Measurements from ENCODE around the gene TMEM109.

The TMEM109 gene

DNA sequence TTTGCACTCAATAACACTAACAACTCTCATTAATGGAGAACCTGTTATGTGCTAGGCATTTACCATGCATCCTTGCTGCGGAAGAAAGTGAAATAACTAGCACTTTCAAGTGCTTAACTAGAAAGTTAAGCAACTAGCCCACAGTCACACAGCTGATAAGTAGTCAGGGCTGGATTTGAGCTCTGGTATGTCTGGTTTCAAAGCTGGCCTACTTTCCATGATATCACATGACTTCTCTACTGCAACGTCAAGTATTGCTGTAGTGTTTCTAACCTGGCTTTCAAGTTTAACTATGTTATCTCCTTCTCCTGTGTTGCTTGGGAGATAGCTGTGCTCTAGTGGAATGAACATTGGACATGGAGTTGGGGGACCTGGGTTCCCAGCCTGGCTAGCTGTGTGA lies 25.9 kb downstream of the TMEM109 start:
- H4K20me1 ChIP-seq (ENCODE audit: insufficient read depth): no peaks in the 10 kb centered on the region
- no peak overlapping the region for H3K4me2 ChIP-seq
- H3K27ac ChIP-seq: no peak overlapping the region
- H2AFZ ChIP-seq (ENCODE audit: low read depth): no peak overlapping the region
- no peaks in the 10 kb centered on the region for H3K79me2 ChIP-seq (ENCODE audit: insufficient read depth, low read depth)
- H3K4me3 ChIP-seq (IDR thresholded peaks at IDR 0.05; ENCODE audit: insufficient read depth, low read depth, low read length): no peak overlapping the region
- peaks cover 9% of the 10 kb centered on the region for H3K4me1 ChIP-seq (ENCODE audit: low read depth, poor library complexity, severe bottlenecking)
- TF ChIP-seq, protein P1, sequence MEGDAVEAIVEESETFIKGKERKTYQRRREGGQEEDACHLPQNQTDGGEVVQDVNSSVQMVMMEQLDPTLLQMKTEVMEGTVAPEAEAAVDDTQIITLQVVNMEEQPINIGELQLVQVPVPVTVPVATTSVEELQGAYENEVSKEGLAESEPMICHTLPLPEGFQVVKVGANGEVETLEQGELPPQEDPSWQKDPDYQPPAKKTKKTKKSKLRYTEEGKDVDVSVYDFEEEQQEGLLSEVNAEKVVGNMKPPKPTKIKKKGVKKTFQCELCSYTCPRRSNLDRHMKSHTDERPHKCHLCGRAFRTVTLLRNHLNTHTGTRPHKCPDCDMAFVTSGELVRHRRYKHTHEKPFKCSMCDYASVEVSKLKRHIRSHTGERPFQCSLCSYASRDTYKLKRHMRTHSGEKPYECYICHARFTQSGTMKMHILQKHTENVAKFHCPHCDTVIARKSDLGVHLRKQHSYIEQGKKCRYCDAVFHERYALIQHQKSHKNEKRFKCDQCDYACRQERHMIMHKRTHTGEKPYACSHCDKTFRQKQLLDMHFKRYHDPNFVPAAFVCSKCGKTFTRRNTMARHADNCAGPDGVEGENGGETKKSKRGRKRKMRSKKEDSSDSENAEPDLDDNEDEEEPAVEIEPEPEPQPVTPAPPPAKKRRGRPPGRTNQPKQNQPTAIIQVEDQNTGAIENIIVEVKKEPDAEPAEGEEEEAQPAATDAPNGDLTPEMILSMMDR (conservative IDR thresholded peaks at IDR 0.05; ENCODE audit: low read depth, low read length): no peak
- H3K36me3 ChIP-seq (ENCODE audit: insufficient read depth): no peaks in the 10 kb centered on the region
- no peaks in the 10 kb centered on the region; the same call in 1 of the 2 replicates for H3K27me3 ChIP-seq (ENCODE audit: insufficient read depth, low read depth)
- H3K9ac ChIP-seq: no peak overlapping the region

DNA sequence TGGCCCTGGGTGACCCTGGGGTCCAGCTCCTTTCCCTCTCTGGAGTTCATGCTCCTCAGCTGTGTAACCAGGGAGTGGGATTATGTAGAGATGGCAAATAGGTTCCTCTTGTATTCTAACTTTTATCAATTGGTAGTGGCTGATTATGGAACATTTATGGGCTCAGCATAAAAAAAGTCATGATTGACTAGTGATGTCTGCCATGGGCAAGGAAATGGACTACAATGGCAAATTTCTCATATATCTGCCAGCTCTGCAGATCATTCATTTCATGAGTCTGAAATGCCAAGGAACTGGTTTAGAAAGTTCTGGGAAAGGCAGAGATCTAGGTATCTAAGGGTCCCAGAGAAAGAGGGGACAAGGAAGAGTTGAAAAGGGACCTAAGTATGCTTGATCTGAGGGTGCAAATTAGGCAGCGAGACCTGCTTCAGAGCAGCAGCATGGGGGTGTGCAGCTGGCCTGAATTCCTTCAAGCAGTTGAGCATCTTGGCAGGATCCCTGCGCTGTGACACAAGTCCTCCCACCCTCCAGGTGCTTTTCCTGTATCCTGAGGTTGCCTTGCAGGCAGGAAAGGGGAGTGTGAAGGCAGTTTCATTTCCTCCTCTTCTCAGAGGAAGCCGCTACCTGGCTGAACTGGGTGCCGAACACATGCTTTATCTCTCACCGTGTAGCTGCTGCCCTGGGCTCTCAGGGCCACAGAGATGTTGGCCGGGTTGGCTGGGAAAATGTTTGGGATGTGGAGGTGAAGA lies 27.6 kb downstream of the TMEM109 start:
- Histone ChIP-seq H3K9ac (no peak overlapping the region), H3K79me2 (ENCODE audit: insufficient read depth, low read depth) (no peaks in the 10 kb centered on the region), H2AFZ (ENCODE audit: low read depth) (no peak overlapping the region), H3K36me3 (ENCODE audit: insufficient read depth) (no peaks in the 10 kb centered on the region), H3K4me1 (ENCODE audit: low read depth, poor library complexity, severe bottlenecking) (peaks cover 9% of the 10 kb centered on the region), H4K20me1 (ENCODE audit: insufficient read depth) (no peaks in the 10 kb centered on the region), H3K4me3 (IDR thresholded peaks at IDR 0.05; ENCODE audit: insufficient read depth, low read depth, low read length) (no peak overlapping the region), H3K27me3 (ENCODE audit: insufficient read depth, low read depth) (no peaks in the 10 kb centered on the region; the same call in 1 of the 2 replicates), H3K4me2 (no peak overlapping the region), H3K27ac (no peak overlapping the region)
- TF ChIP-seq, protein P1 (conservative IDR thresholded peaks at IDR 0.05; ENCODE audit: low read depth, low read length): no peak

DNA sequence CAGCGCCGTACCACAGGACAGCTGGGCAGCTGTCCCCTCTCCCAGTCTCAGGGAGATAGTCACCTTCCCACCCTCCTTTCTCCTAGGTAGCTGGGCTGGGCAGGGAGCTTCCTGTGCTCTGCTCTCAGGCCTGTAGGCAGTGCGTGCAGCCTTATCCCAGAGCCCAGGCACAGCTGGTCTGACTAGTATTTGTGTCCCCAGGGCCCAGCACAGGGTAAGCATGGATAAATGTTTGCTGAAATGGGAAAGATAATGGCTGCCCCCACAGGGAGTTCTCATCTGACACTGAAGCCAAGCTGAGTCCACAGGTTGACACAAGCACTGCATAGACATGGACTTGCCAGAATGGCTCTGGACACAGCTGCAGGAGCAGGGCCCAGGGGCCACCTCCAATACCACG lies 28.3 kb downstream of the TMEM109 start:
- H3K27ac ChIP-seq: no peak overlapping the region
- TF ChIP-seq, protein P1 (conservative IDR thresholded peaks at IDR 0.05; ENCODE audit: low read depth, low read length): no peak
- peaks cover 9% of the 10 kb centered on the region for H3K4me1 ChIP-seq (ENCODE audit: low read depth, poor library complexity, severe bottlenecking)
- H3K9ac ChIP-seq: no peak overlapping the region
- no peak overlapping the region for H2AFZ ChIP-seq (ENCODE audit: low read depth)
- H3K27me3 ChIP-seq (ENCODE audit: insufficient read depth, low read depth): no peaks in the 10 kb centered on the region; the same call in 1 of the 2 replicates
- no peak overlapping the region for H3K4me2 ChIP-seq
- no peak overlapping the region for H3K4me3 ChIP-seq (IDR thresholded peaks at IDR 0.05; ENCODE audit: insufficient read depth, low read depth, low read length)
- no peaks in the 10 kb centered on the region for H3K79me2 ChIP-seq (ENCODE audit: insufficient read depth, low read depth)
- H3K36me3 ChIP-seq (ENCODE audit: insufficient read depth): no peaks in the 10 kb centered on the region
- H4K20me1 ChIP-seq (ENCODE audit: insufficient read depth): no peaks in the 10 kb centered on the region

DNA sequence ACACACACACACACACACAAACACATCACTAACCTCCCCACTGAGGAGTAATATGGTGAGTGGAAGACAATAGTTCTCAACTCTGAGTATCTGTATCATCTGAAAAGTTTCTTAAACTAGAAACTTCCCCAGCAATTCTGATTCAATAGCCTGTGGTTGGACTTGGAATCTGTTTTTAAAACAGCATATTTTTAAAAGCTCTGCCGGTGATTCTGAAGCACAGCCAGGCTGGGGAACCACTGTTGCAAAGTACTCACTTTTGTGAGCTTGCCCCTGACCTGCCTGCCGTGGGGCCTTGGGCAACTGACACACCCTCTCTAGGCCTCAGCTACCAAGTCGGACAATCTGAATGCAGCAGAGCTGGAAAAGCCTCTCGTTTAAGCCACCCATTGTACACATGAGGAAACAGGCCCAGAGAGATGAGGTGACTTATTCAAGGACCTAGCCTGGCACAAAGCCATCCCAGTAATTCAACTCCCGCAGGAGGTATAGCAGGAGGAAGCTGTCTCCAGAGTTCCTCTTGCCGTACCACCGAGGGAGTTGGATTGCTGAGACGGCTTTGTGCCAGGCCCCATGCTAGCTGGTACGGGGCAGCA lies 29.1 kb downstream of the TMEM109 start:
- Histone ChIP-seq H3K79me2 (ENCODE audit: insufficient read depth, low read depth) (no peaks in the 10 kb centered on the region), H3K36me3 (ENCODE audit: insufficient read depth) (no peaks in the 10 kb centered on the region), H2AFZ (ENCODE audit: low read depth) (no peak overlapping the region)

More for the DNA sequence above, 29.1 kb downstream of the TMEM109 start:
- TF ChIP-seq, protein P1 (conservative IDR thresholded peaks at IDR 0.05; ENCODE audit: low read depth, low read length): no peak
- Histone ChIP-seq H4K20me1 (ENCODE audit: insufficient read depth) (no peaks in the 10 kb centered on the region), H3K27me3 (ENCODE audit: insufficient read depth, low read depth) (no peaks in the 10 kb centered on the region; the same call in 1 of the 2 replicates), H3K4me1 (ENCODE audit: low read depth, poor library complexity, severe bottlenecking) (peaks cover 9% of the 10 kb centered on the region), H3K4me3 (IDR thresholded peaks at IDR 0.05; ENCODE audit: insufficient read depth, low read depth, low read length) (no peak overlapping the region), H3K27ac (no peak overlapping the region), H3K4me2 (no peak overlapping the region), H3K9ac (no peak overlapping the region)

Data from KMS-11 (cell line).